Activated CD4-positive, CD25-positive, alpha-beta regulatory T cell treated with anti-CD3 and anti-CD28 coated beads, Interleukin-2, amount 50 U/mL, for 72 hours (primary cell): ENCODE measurements around the gene CACNA1C.

Source experiments
- DNase-seq: peaks from one replicate; pipeline ENCODE4 v3.0.0; 2021

The CACNA1C gene

DNA sequence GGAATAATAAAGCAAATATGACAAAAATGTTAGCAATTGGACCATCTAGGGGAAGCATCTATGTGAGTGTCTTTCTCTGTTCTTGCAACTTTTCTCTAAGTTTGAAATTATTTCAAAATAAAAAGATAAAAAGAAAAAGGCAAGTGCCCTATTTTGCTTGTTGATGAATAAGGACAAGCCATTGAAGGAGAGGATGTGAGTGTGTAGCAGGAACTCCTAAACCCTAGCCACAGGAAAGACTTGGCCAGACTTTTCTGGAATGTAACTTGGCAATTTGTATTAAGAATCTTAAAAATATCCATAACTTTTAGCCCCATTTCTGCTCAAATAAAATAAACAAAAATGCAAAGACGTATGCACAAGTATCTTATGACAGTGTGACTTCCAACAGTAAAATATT is 279.4 kb downstream of the CACNA1C start:
- DNase-seq: no peak

DNA sequence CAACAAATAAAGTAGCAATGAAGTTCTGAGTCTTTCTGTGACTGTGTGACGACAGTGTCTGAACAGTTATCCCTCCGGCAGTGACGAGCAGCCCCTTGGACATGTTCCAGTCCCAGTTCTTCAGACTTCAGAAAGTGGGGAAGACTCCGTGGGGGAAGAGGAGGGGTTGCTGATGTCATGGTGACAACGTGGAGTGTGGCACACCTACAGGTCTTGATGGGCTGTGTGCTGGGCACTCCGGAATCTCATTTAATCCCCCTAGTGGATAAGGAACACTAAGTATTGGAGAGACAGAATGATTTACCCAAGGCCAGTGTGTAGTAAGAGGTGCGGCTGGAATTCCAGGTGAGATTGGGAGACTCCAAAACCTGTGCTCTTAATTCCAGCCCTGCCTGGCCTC is 280.2 kb downstream of the CACNA1C start:
- DNase-seq: no peak

DNA sequence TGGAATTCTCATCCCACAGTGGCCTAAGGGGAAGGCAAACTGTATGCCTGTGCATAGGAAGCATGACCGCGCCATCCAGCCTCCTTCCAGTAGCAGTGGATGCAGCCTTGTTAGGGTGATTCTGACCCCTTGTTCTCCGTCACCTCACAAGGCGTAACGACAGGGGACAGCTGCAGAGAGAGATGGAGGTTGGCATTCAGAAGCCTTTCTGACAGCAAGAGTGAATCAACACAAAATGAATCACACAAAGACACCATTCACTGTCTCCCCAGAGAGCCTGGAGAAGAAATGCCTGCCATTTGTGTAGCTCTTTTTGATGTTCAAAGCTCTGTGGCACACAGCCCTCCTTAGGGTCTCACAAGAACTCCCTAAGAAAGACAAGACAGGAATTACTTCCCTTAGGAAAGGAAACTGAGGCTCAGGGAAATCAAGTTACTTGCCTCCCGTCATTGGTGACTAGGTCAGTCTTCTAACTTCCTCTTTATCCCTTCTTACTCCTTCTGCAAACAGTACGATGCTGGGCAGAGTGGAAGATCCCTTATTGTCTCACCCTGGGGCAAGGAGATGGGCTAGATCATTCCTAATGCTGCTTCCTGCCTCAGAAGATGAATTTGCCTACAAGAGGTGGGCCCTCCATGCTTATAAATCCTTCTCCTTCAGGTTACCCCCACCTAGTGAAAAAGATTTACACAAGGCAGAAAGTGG is 280.9 kb downstream of the CACNA1C start:
- DNase-seq: no peak

DNA sequence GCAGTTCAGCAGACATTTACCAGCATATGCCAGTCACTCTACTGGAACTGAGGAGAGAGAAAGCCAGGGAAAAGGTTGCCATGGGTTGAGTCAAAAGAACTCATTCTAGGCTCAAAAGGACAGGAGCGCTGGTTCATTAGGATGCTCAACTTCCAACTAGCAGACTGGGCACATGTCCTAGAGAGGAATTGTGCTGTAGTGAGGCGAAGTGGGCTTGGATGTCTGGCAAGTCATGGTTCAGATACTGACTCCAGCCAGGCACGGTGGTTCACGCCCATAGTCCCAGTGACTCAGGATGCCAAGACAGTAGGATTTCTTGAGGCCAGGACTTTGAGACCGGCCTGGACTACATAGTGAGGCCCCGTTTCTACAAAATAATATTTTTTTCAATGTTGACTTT is 281.5 kb downstream of the CACNA1C start:
- no peak for DNase-seq

DNA sequence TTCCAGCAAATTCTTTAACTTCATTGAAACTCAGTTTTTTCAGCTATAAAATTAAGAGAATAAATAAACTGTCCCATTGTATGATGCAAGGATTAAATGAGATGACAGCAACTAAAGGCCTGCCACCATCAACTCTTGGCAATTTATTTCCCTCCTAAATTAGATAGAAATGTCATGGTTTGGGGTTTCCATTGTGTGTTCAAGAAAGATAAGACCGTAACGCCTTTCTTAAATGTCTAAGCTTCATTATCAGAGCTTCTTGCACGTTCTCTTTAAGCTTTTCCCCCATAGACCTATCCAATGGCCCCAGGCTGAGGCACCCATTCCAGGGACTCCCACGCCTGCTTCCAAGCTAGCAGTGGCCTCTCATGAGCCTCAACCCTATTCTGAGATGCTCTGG is 281.9 kb downstream of the CACNA1C start:
- DNase-seq: no peak

DNA sequence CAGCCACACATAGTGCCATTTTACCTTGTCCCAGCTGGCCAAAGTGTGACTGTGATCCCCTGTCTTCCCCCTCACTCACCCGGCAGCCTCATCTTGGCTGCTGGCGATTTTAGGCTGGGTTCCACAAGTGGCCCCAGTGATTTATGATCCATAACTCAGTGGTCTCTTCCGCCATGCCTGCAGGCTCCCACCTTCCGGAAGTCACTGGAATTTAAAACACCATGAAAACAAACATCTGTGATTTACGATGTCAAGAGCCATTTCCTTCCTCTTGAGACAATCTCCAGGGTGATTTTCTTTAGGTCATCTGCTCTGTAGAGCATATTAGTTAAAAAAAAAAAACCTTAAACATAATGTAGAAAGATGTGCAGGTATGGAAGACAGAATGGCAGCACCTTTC is 282.3 kb downstream of the CACNA1C start:
- DNase-seq: no peak

DNA sequence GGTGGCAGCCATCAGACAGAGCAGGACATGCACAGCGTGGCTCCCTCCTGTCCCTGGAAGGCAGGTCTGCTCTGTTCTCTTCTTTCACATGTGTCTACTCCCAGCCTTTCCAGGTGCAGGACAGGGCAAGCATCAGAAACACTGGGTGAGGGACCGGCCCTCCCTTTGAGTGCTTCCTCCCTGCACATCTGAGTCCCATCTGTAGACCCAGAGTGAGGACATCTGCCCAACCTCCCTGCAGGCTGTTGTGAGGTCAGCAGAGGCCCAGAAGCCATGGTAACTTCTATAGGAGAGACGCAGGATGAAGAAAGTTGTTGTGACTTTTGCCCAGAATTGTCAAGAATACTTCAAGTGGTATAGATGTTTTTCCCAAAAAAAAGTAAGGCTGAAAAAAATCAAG is 282.7 kb downstream of the CACNA1C start:
- DNase-seq: no peak

DNA sequence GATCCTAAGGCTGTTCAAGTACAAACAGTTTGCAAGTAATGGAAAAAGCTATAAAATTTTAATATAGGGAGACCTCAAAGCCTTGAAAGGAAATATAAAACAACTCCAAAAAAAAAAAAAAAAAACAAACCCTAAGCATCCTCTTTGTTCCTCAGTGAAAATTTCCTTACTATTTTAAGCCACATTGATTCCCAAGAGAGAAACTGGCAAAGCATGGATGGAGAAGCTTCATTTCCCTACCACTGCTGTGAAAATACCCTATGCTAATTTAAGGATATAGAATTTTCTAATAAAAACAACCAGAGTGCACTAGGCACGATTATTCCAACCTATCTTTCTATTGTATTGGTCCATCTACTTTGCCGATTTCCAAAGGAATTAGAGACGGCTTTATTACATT is 283.1 kb downstream of the CACNA1C start:
- DNase-seq: no peak

DNA sequence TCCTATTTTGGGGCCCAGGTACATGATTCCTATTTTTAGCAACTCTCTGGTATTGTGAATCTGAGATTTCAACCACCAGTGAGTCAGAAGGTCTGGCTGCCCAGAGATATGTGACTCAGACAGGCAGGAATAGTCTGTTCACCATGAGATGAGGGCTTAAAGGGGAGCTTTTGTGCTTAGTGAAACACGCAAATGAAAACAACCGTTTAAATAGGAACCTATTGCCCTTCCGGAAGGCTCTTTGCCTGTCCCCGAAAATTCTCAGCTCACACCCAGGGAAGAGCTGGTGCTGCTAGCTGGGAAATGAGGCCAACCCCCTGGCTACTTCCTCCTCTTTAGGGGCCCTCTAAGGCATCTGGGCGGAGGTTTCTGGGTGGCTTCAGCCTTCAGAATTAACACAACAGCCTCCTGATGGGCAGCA is 283.6 kb downstream of the CACNA1C start:
- no peak for DNase-seq

DNA sequence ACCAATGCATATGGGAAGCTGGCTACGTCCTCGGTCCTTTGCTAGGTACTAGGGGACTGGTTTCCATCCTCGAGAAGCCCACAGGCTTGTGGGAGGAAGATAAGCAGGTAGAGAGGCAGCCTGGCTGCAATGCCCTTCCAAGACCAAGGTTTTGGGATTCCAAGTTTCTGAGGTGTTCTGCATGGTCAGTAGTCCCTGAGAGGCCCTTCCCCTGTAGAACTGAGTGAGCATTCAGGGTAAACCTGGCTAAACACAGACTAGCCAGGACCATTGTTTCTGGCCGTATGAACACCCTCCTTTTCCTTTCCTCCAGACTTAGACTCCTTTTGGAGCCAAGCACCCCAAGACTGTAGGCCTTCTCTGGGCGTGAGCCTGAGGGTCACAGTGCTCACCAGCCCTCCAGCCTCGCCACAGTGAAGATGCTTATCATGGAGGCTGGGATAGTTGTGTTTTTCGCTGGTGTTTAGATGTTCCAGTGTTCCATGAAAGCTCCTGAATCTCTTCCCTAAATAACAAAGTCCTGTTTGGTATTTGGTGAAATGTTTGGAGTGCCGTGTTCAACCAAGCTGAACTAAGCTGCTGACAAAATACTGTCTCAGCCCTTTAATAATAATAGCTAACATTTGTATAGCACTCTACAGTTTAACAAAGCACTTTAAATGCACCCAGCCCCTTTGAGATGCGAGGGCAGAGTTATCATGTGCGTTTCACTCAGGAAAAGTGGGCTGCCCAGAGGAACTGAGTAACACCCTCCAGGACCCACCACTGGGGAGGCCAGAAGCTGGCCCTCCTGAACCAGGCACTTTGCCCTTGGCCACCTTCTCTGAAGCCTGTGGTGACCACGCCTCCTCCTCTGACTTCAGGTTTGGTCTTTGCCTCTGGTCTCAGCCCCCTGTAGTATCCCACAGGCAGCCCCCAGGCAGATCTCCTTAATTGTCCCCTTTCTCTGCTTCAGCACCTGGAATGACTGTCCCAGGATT is 284.5 kb downstream of the CACNA1C start:
- DNase-seq: no peak

DNA sequence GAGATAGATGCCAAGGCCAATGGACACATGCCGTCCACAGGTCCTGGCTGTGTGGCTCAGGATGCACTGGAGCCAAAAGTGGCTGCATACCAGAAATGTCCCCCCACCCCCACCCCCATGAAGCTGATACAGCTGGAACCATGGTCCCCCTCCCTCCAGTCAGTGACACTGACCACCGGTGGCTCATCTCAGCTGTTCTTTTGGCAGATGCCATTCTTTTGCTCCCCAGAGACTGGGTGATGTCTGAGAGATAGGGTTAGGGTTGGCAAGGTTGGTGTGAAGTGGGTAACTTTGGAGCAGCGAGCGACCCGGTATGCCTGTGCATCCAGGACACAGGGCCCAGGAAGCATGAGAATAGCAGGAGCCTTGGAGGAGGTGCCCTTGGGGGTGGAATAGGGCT is 285.6 kb downstream of the CACNA1C start:
- DNase-seq: no peak

DNA sequence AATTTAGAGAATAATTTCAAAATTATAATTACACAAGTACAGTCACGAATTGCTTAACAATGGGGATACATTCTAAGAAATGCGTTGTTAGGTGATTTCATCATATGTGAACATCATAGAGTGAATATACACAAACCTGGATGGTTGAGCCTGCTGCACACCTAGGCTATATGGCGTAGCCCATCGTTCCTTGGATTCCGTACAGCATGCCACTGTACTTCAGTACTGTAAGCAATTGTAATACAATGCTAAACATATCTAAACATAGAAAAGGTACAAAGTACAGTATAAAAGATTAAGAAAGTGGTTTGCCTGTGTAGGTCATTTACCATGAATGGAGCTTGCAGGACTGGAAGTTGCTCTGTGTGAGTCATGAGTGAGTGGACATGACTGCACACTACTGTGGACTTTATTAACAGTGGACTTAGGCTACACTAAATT is 286.2 kb downstream of the CACNA1C start:
- no peak for DNase-seq

DNA sequence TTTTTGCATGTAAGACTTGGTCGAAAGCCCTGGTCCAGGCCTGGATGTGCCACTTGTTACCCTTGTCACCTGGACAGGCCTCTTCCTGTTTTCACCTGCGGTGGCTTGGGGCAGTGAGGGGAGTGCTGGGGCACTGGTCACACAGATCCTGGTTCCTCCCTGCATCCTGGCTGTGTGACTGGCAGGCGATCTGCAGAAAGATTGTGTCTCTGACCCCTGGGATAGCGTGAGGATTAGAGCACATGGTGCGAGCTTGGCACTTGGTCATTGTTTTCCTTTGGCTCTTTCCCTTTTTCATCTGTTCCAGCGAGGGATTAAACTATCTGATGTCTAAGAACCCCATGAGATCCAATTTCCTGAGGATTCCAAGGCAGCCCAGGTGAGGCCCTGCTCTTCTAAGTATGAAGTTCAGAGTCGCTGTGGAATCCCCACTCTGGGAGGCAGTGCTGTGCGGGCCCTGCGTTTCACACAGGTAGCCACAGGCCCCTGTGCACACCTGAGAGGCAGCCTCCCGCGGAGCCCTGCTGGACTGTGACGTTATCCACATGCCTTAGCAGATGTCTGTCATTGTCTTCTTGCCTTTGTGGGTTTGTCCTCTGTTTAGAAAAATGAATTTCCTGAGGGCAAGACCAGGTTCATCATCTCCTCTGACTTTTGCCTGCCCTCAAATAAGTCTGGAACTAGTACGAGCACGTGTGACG is 288.4 kb downstream of the CACNA1C start:
- no peak for DNase-seq

DNA sequence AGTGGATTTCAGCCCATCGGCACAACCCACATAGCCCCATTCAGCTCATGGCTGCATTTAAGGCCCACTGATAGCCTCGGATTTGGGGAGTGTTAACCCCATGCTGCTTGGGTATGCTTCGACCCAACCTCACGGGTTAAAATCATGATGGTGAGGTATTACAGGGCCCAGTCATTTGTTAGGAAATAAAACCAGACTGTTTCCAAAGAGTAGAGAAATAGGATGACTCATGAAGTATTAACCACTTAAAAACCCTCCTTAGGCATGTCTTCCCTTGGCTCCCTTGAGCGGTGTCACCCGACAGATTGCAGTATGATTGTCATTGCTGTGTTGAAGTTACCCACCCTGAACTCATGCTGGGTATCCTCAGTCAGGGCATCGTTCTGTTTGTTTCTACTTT is 289.1 kb downstream of the CACNA1C start:
- DNase-seq: no peak

DNA sequence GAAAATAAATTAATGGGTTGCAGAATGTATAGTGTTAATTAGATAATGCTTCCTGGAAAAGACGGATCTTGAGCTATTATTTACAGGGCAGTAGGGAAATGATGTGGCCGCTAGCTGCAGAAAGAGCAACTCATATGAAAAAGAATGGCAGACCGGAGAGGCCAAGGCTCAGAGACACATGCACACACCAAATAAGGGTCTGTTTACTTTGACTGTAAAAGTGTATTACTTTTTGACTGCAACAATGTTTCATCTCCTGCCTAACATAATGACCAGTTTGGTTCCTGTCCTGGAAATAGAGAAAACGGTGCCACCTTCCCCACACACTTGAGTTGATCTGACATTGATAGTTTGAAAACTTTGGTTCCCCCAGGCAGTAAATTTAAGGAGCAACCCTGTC is 290.9 kb downstream of the CACNA1C start:
- no peak for DNase-seq

DNA sequence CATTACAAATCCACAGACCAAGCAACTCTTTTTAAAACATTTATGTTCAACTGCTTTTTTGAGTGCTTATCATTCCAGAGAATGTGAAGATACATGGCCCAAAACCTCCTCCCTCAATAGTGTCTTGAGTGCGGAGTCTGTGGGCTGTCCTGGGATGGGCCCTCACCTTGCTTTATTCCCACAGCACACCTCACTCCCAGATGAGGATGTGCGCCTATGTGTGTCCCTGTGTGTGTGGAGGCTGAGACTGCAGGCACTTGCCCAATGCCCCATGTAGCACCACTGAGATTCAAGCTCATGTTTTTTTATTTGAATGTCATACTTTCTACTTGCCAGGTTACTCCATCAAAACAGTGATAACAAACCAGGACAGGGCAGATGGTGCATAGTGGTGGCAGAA is 291.7 kb downstream of the CACNA1C start:
- no peak for DNase-seq

DNA sequence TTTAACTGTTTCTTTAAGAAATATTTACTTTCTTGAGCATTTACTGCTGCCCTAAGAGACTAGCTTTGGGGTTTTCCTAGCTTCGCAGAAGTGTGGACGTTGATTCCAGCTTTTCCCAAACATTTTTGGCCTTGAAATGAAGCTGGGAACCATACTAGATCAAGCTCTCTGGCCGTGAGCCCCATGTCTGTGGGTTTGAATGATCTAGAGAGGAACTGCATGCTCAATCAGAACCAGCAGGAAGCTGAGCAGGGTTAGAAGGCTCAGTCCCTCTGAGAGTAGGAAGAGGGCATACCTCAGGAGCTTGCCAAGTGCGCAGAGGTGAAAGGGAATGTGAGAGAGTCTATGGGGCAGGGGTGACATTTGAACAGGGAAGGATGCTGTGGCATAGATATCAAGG is 292.1 kb downstream of the CACNA1C start:
- DNase-seq: no peak

DNA sequence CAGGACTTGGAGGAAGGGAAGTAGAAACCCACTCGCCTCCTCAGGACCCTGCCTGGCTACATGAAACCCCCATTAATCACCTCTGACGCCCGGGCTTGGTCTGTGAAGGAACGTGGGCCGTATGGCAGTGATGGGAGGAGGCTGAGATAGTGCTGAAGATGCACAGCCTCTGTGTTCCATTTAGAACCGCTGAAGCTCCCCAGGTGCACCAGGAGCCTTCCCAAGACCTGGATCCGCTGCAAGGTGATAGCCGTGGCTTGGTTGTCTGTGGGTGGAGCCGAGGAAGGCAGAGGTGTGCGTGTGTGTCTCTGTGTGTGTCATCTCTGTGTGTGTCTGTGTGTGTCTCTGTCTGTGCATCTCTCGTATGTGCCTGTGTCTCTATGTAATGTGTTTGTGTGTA is 293.1 kb downstream of the CACNA1C start:
- no peak for DNase-seq

DNA sequence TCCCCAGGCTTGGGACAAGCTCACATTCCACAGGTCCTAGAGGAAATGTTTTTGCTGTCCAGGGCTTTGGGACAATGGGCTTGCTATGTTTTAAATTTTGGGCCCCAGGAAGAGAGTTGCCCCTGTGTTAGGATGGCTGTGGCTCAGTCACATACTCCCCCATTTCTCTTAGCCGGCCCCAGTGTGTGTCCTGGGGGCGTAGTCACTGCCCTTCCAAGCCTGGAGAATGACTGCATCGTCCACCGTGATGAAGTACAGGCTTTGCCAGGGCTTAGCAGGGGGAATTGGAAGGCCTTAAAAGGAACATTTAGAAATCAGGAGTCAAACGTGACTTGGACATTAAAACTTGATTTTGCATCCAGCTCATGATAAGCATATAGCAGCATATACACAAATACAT is 293.6 kb downstream of the CACNA1C start:
- DNase-seq: no peak

DNA sequence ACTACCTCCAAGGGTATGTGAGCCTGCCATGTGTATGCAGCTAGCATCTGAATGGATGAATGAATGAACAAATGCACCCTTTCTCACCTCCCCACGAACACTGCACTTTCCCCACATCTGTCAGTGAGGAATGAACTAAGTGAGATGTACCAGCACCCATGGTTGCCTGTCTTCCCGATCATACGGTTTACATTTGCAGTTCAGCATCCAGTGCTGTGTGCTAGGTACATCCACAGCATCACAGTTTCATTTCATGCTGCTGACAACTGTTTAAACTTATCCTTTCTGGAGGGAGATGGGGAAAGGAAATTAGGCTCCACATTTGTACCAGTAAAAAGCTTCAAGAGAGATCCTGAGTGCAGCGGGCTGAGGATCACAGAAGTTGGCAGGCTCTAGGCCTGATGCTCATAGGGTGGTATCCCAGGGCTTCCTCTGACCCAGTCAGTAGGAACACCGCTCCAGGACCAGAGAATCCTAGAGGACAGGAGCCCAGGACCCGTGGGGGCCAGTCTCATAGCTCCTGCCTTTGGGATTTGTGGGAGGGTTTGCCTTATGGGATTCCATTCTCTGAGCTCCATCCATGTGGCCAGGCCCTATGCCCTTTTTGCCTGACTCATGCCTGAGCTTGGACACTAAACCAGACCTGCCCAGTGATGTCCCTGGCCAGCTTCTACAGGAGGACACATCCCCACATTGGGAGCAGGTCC is 294.5 kb downstream of the CACNA1C start:
- DNase-seq: no peak

DNA sequence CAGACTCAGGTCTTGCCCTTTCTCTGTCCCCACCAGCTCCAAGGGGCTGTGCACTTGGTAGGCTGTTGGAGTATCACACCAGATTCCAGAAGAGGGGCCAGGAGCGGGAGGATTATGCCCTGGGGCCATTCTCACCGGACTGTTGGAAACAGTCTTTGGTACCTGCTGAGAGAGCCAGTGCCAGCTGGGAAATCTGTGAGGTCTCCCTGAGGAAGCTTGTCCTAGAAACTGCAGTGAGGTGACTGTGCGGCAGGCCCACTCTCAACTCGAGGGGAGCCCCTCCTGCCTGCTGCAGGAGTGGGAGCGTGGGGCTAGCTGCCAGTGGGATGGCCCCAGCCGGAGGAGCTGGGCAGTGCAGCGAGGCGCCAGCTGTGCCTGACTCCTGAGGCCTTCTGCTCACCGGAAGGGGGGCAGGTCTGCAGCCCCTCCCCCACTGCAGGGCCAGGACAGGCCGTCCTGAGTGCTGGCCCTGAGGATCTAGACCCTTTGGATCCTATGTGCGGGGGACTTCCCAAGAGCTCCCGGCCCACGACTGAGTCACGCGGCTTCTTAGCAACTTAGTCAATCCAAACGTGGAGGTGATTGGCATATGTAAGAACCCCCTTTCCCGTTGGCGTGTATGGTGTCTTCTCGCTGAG is 295.2 kb downstream of the CACNA1C start:
- DNase-seq: no peak

DNA sequence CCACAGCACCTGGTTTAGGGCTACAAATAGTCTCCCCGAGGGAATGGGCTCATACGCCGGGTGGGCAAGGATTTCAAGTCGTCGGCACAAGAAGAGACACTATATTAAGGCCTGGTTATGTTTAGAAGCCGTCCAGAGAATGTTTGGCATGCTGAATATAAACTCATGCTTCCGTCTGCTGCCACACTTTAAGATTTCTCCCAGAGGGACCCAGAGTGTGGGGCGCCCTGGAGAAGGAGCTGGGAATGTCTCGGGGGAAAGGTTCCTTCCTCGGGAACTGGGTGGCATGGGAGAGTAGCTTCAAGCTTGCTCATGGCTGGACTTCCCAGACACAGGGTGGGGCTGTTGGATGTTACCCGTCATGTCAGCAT is 295.7 kb downstream of the CACNA1C start:
- no peak for DNase-seq

DNA sequence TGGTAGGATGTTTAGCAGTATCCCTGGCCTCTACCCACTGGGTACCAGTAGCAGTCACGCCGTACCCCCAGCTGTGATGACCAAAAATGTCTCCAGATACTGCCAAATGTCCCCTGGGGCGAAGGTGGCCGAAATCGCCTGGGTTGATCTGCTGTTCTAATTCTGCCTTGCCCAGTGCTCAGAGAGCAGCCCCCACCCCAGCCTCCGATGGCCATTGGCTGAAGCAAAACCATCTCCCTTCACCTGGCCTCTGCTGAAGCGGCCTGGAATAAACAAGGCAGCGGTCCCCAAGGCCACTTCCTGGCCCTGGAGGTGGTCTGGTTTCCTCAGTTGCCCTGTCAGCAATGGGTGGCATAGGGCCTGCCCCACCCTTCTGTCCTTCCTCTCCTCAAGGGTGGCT is 298.4 kb downstream of the CACNA1C start:
- DNase-seq: no peak
